ENCODE data around the gene CFAP77. TPM values are rescaled to one million over a fixed set of nuclear protein-coding genes. Genes with fewer than 3 reads are reported as not detected.

The CFAP77 gene
- total RNA-seq, 2 donors from 2014 or later: not detected

DNA sequence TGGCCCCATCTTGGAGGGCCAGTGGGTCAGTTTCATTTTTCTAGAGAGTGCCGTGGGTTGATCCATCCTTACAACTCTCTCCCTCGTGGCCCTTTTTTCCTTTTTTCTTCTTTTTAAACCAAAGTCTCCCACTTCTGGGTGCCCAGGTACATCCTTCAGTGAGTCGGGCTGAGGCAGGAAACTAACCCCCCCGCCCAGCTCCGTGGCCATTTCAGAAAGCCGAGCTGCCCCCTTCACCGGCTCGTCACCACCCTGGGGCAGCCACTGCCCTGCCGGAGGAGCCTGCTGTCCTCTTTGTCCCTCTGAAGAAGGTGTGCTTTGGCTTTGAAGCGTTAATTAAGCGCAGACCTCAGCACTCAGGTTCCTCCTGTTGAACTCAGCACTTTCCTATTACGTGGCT lies 5.2 kb downstream of the CFAP77 start:
- Mint-ChIP-seq H3K27me3 (peaks cover 67% of the 10 kb centered on the region), H3K4me3 (no peak overlapping the region), H3K27ac (no peak overlapping the region), H3K4me1 (peaks cover 12% of the 10 kb centered on the region), H3K36me3 (ENCODE audit: low read depth) (no peaks in the 10 kb centered on the region)
- DNase-seq (no peak), ATAC-seq (no peak)
- H3K9me3 ChIP-seq (ENCODE audit: control insufficient read depth, low read length, poor library complexity, severe bottlenecking): no peaks in the 10 kb centered on the region

DNA sequence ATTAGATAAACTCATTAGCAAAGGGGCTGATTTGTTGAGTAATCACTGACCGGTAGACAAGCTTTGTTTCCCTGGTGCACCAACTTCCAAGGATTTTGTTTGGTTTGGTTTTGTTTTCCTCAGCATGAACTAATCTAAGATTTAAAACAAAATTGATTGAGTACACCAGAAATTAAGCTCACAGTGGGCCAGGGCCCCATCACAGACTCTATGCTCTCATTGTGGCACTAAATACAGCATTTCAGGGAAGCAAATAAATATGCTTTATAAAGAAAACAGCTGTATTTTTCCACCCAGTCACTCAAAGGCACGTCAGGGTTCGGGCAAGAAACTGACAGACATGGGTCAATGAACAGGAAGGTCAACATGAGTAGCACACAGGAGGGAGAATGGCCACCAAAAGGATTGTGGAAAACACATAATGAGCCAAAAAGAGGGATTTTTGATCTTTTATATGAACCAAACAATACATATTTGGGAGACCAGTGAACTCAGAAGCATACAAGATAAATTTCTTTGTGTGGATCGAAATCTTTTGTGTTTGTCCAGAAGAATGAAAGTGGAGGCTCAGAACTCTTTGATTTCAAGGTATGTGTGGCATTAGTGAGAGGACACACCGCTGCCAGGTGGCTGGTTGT lies 8.8 kb downstream of the CFAP77 start:
- Mint-ChIP-seq H3K36me3 (ENCODE audit: low read depth) (peaks cover 2% of the 10 kb centered on the region), H3K27ac (no peak overlapping the region), H3K4me3 (no peak overlapping the region), H3K4me1 (no peaks in the 10 kb centered on the region), H3K27me3 (peaks cover 79% of the 10 kb centered on the region)
- ATAC-seq: no peak
- no peaks in the 10 kb centered on the region for H3K9me3 ChIP-seq (ENCODE audit: control insufficient read depth, low read length, poor library complexity, severe bottlenecking)
- DNase-seq: no peak

DNA sequence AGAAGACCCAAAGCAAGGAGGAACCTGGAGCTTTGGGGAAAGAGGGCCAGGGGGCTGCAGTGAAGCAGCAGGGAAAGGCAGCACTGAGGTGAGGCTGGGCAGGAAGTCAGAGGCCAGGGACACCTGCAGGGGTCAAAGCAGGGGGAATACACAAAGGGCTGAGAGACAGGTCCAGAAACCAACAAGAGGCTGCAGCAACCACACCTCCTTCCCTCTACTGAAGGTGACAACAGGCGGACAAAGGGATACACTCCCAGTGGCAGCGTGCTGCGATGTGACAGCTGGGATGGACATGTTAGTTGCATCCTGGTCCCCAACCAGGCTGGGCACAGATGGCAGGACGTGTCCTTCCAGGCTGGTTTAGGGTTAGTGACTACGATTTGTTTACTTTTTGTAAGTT lies 12.6 kb downstream of the CFAP77 start:
- H3K27me3 Mint-ChIP-seq: peaks cover 84% of the 10 kb centered on the region
- ATAC-seq (no peak), DNase-seq (no peak)
- H3K4me3 Mint-ChIP-seq: no peak overlapping the region
- H3K36me3 Mint-ChIP-seq (ENCODE audit: low read depth): peaks cover 4% of the 10 kb centered on the region
- H3K9me3 ChIP-seq (ENCODE audit: control insufficient read depth, low read length, poor library complexity, severe bottlenecking): no peaks in the 10 kb centered on the region
- H3K27ac Mint-ChIP-seq: no peak overlapping the region
- H3K4me1 Mint-ChIP-seq: no peaks in the 10 kb centered on the region

- Mint-ChIP-seq H3K27ac (no peak overlapping the region), H3K4me3 (no peak overlapping the region), H3K36me3 (ENCODE audit: low read depth) (peaks cover 4% of the 10 kb centered on the region), H3K4me1 (no peaks in the 10 kb centered on the region), H3K27me3 (peaks cover 80% of the 10 kb centered on the region)
- DNase-seq (no peak), ATAC-seq (no peak)
- no peaks in the 10 kb centered on the region for H3K9me3 ChIP-seq (ENCODE audit: control insufficient read depth, low read length, poor library complexity, severe bottlenecking)
Measured at GRCh38 chr9:132423503-132423902, 13.5 kb downstream of the CFAP77 start.

DNA sequence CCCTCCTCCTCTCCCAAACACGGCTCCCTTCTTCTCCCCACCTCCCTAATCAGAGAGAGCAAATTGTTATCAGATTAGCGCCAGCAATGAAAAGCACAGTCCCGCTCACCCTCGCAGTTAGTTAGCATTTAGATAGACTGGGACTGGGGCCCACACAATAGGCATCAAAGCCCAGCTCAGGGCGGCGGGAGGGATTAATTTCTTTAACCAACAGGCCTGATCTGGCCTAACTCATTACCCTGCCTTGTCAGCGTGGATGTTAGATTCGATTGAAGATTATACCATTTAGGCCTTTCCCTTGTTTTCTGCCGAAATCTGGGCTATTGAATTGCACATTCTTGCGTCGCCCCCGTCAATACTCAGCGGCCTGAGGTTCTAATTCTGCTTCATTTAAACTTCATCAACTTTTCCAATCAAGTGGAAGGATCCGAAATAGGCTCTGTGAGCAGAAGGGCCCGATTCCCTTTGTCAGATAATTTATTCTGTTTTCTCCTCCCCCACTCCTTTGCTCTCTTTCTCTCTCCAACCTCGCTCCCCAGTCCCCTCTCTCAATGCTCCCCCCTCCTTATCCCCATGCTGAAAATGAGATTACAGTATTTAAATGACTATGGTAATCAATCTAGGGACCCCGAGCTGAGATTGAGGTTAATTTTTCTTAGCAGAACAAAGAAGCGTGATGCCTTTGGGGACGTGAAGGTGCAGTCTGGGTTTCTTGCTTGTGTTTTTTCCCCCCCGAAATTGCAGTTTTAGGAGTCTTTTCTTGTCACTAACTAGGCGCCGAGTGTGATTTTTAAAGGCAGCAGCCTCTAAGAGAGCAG lies 15.1 kb downstream of the CFAP77 start:
- H3K9me3 ChIP-seq (ENCODE audit: control insufficient read depth, low read length, poor library complexity, severe bottlenecking): no peaks in the 10 kb centered on the region
- Mint-ChIP-seq H3K4me3 (no peak overlapping the region), H3K4me1 (peaks cover 3% of the 10 kb centered on the region), H3K27ac (no peak overlapping the region), H3K27me3 (peaks cover 74% of the 10 kb centered on the region), H3K36me3 (ENCODE audit: low read depth) (peaks cover 4% of the 10 kb centered on the region)
- no peak for ATAC-seq
- DNase-seq: no peak

GRCh38 chr9:132425675-132426062 lies 15.7 kb downstream of the CFAP77 start:
- Mint-ChIP-seq H3K36me3 (ENCODE audit: low read depth) (peaks cover 2% of the 10 kb centered on the region), H3K4me1 (peaks cover 3% of the 10 kb centered on the region), H3K27me3 (peaks cover 77% of the 10 kb centered on the region), H3K27ac (no peak overlapping the region), H3K4me3 (no peak overlapping the region)
- H3K9me3 ChIP-seq (ENCODE audit: control insufficient read depth, low read length, poor library complexity, severe bottlenecking): no peaks in the 10 kb centered on the region
- ATAC-seq (no peak), DNase-seq (no peak)

- H3K4me1 Mint-ChIP-seq: peaks cover 3% of the 10 kb centered on the region
- H3K27me3 Mint-ChIP-seq: peaks cover 88% of the 10 kb centered on the region
- no peak for DNase-seq
- no peak for ATAC-seq
- no peak overlapping the region for H3K27ac Mint-ChIP-seq
- no peak overlapping the region for H3K4me3 Mint-ChIP-seq
- no peaks in the 10 kb centered on the region for H3K9me3 ChIP-seq (ENCODE audit: control insufficient read depth, low read length, poor library complexity, severe bottlenecking)
- H3K36me3 Mint-ChIP-seq (ENCODE audit: low read depth): peaks cover 5% of the 10 kb centered on the region
Measured at GRCh38 chr9:132426639-132427414, 16.8 kb downstream of the CFAP77 start.

DNA sequence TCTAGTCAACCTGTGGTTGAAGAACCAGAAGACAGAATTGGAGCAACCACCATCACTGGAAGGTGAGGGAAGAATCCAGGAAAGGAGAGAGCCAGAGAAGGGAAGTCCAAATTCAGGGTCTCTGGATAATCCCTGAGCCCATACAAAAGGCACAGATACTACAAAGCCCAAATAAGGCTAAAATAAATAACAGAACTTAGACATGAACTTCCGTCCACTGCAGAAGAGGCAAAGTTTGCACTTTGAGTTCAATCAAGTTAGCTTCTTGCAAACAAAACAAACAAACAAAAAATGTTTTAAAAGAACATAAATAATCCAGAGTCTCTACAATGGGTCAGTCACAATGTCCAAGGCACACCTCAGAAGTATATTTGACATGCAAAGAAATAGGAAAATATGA lies 21.0 kb downstream of the CFAP77 start:
- no peaks in the 10 kb centered on the region for H3K9me3 ChIP-seq (ENCODE audit: control insufficient read depth, low read length, poor library complexity, severe bottlenecking)
- Mint-ChIP-seq H3K27ac (no peak overlapping the region), H3K36me3 (ENCODE audit: low read depth) (peaks cover 5% of the 10 kb centered on the region), H3K27me3 (peaks cover 84% of the 10 kb centered on the region), H3K4me3 (no peak overlapping the region), H3K4me1 (peaks cover 3% of the 10 kb centered on the region)
- ATAC-seq: no peak
- no peak for DNase-seq

- Mint-ChIP-seq H3K27ac (no peak overlapping the region), H3K27me3 (peaks cover 70% of the 10 kb centered on the region), H3K36me3 (ENCODE audit: low read depth) (peaks cover 7% of the 10 kb centered on the region), H3K4me3 (no peak overlapping the region), H3K4me1 (no peaks in the 10 kb centered on the region)
- ATAC-seq: no peak
- H3K9me3 ChIP-seq (ENCODE audit: control insufficient read depth, low read length, poor library complexity, severe bottlenecking): no peaks in the 10 kb centered on the region
- DNase-seq: no peak
Measured at GRCh38 chr9:132434881-132435280, 24.9 kb downstream of the CFAP77 start.

DNA sequence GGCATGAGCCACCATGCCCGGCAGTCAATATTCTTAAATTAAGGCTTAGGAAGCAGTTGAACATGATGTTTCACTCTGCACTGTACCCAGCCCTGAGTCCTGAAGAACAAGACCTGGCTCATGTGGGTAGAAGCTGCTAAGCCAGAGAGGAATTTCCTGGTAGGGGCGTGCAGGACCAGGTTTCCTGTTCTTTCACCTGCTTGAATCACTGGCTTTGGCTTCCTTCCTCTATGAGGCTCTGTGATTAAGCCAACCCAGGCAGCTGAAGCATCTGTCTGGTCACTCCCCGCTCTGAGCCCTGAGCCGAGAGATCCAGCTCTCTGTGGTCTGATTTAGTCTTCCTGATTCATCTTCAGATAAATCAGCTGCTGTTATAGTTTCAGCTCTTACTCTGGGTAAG lies 29.1 kb downstream of the CFAP77 start:
- ATAC-seq (no peak), DNase-seq (no peak)
- H3K27ac Mint-ChIP-seq: no peak overlapping the region
- H3K9me3 ChIP-seq (ENCODE audit: control insufficient read depth, low read length, poor library complexity, severe bottlenecking): no peaks in the 10 kb centered on the region
- peaks cover 2% of the 10 kb centered on the region for H3K4me1 Mint-ChIP-seq
- peaks cover 4% of the 10 kb centered on the region for H3K36me3 Mint-ChIP-seq (ENCODE audit: low read depth)
- peaks cover 56% of the 10 kb centered on the region for H3K27me3 Mint-ChIP-seq
- H3K4me3 Mint-ChIP-seq: no peak overlapping the region

- DNase-seq: no peak
- peaks cover 2% of the 10 kb centered on the region for H3K4me1 Mint-ChIP-seq
- no peaks in the 10 kb centered on the region for H3K9me3 ChIP-seq (ENCODE audit: control insufficient read depth, low read length, poor library complexity, severe bottlenecking)
Measured at GRCh38 chr9:132440735-132441134, 30.7 kb downstream of the CFAP77 start.

DNA sequence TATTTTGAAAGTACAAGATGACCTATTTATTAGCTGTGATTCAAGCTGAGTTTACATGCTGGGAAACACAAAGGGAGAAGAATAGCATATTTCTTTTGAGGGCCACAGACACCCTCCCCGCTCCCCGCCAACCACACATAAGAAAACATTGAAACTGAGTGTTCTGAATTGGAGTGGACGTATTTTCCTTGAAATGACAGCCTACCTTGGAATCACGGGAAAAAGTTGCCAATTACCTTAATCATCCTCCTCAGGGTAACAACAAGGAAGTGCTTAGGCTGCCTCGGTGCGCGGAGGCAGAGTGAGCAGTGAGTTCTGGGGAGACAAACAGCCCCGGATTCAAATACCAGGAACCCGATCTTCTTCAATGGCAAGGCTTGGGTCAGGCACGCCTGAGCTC lies 31.4 kb downstream of the CFAP77 start:
- DNase-seq: no peak
- H3K4me3 Mint-ChIP-seq: no peak overlapping the region
- ATAC-seq: no peak
- no peaks in the 10 kb centered on the region for H3K9me3 ChIP-seq (ENCODE audit: control insufficient read depth, low read length, poor library complexity, severe bottlenecking)
- H3K36me3 Mint-ChIP-seq (ENCODE audit: low read depth): peaks cover 3% of the 10 kb centered on the region
- H3K4me1 Mint-ChIP-seq: peaks cover 2% of the 10 kb centered on the region
- peaks cover 42% of the 10 kb centered on the region for H3K27me3 Mint-ChIP-seq
- H3K27ac Mint-ChIP-seq: no peak overlapping the region

More at GRCh38 chr9:132440735-132441134, 30.7 kb downstream of the CFAP77 start:
- H3K4me3 Mint-ChIP-seq: no peak overlapping the region
- H3K36me3 Mint-ChIP-seq (ENCODE audit: low read depth): peaks cover 3% of the 10 kb centered on the region
- no peak for ATAC-seq
- peaks cover 49% of the 10 kb centered on the region for H3K27me3 Mint-ChIP-seq
- H3K27ac Mint-ChIP-seq: no peak overlapping the region

- DNase-seq: no peak
- H3K27me3 Mint-ChIP-seq: peaks cover 44% of the 10 kb centered on the region
- peaks cover 2% of the 10 kb centered on the region for H3K4me1 Mint-ChIP-seq
- no peak for ATAC-seq
- no peaks in the 10 kb centered on the region for H3K9me3 ChIP-seq (ENCODE audit: control insufficient read depth, low read length, poor library complexity, severe bottlenecking)
- no peak overlapping the region for H3K27ac Mint-ChIP-seq
- no peak overlapping the region for H3K4me3 Mint-ChIP-seq
- no peaks in the 10 kb centered on the region for H3K36me3 Mint-ChIP-seq (ENCODE audit: low read depth)
Measured at GRCh38 chr9:132443951-132444607, 34.1 kb downstream of the CFAP77 start.

All from T-helper 17 cell (primary cell).